Endothelial cell of umbilical vein (primary cell): ENCODE measurements around the gene TRAPPC8. TPM values are rescaled to one million over a fixed set of nuclear protein-coding genes. Genes with fewer than 3 reads are reported as not detected.

Experiments
- BruUV-seq: library from RNA; stranded (reverse); fragments of 400-500 nt; replicated peaks from 2 replicates; lab custom pipeline; 2021; lab: Mats Ljungman, UMichigan
- CTCF ChIA-PET: fragments of 300-600, 350-600 bp; sonication (Branson Sonifier 250); formaldehyde crosslinking; loops from one replicate; lab custom pipeline; 2021; ENCODE audit warnings: antibody characterized with exemption, inconsistent platforms; lab: Charles Lee
- POLR2A ChIA-PET: fragments of 300-600, 350-600 bp; sonication (Branson Sonifier 250); formaldehyde crosslinking; loops from one replicate; lab custom pipeline; 2021; ENCODE audit warnings: antibody characterized with exemption, inconsistent platforms; lab: Charles Lee
- DNase-seq: peaks from one replicate; pipeline ENCODE4 v3.0.0-alpha.2; 2011; ENCODE audit warnings: low read depth, low spot score
- FAIRE-seq: peaks from 2 replicates; lab custom pipeline; 2011; peaks lifted over from hg19 to GRCh38; lab: Jason Lieb, UNC
- H2AFZ ChIP-seq: 2 replicates; pipeline ENCODE4 v1.6.0; 2012; ENCODE audit warnings: low read depth, low read length, control low read depth, inconsistent platforms
- H3K27ac ChIP-seq: 2 replicates; pipeline ENCODE4 v1.5.1; 2011; ENCODE audit warnings: low read depth, mild to moderate bottlenecking, control low read depth, low read length, moderate library complexity; ENCODE audit not compliant: insufficient read depth
- H3K27me3 ChIP-seq, 2 experiments: 2 replicates each; pipeline versions ENCODE4 v1.6.0 to v1.6.1; 2011; ENCODE audit warnings: low read length in 2 of 2, mixed read lengths in 1 of 2; ENCODE audit not compliant: control insufficient read depth in 2 of 2, insufficient read depth in 2 of 2
- H3K36me3 ChIP-seq, 2 experiments: 2 replicates in 1 of 2; 3 replicates in 1 of 2; pipeline ENCODE4 v1.5.1; 2011; ENCODE audit warnings: low read length in 2 of 2, mild to moderate bottlenecking in 1 of 2, moderate library complexity in 1 of 2; ENCODE audit not compliant: control insufficient read depth in 2 of 2, insufficient read depth in 2 of 2; ENCODE audit errors: extremely low read depth in 1 of 2
- H3K4me1 ChIP-seq: 3 replicates; pipeline ENCODE4 v1.5.1; 2011; ENCODE audit warnings: mild to moderate bottlenecking, low read length; ENCODE audit not compliant: control insufficient read depth, insufficient read depth; ENCODE audit errors: extremely low read depth
- H3K4me2 ChIP-seq: 2 replicates; pipeline ENCODE4 v1.6.1; 2011; ENCODE audit warnings: low read length, control low read depth, mixed read lengths; ENCODE audit not compliant: insufficient read depth
- H3K4me3 ChIP-seq, 3 experiments: fragments of 200-600 bp in 1 of 3; sonication (generic), shearing (Covaris generic) in 1 of 3; replicated peaks in 1 of 3; 2 replicates each; pipeline ENCODE4 v1.5.1; 2011 to 2016; ENCODE audit warnings: control low read depth in 3 of 3, low read length in 3 of 3, mild to moderate bottlenecking in 2 of 3, inconsistent platforms in 1 of 3, low read depth in 1 of 3, moderate library complexity in 1 of 3; ENCODE audit not compliant: insufficient read depth in 1 of 3
- H3K79me2 ChIP-seq: 2 replicates; pipeline ENCODE4 v1.6.0; 2012; ENCODE audit warnings: low read length, inconsistent platforms; ENCODE audit not compliant: control insufficient read depth, insufficient read depth
- H3K9ac ChIP-seq: replicated peaks from 2 replicates; pipeline ENCODE3; 2011; ENCODE audit warnings: low read length, control low read depth; ENCODE audit not compliant: insufficient read depth; ENCODE audit errors: extremely low read depth
- H3K9me1 ChIP-seq: replicated peaks from 3 replicates; pipeline ENCODE4 v1.6.0; 2011; ENCODE audit warnings: mild to moderate bottlenecking, low read length; ENCODE audit not compliant: control insufficient read depth, insufficient read depth; ENCODE audit errors: extremely low read depth
- H3K9me3 ChIP-seq: replicated peaks from 2 replicates; pipeline ENCODE4 v1.5.1; 2012; ENCODE audit warnings: low read length, inconsistent platforms; ENCODE audit not compliant: control insufficient read depth, insufficient read depth
- H4K20me1 ChIP-seq: replicated peaks from 2 replicates; pipeline ENCODE3; 2011; ENCODE audit warnings: mild to moderate bottlenecking, low read length; ENCODE audit not compliant: control insufficient read depth, insufficient read depth; ENCODE audit errors: extremely low read depth
- FOS ChIP-seq: IDR thresholded peaks from 2 replicates; pipeline ENCODE4 v1.6.1; 2011; ENCODE audit warnings: mild to moderate bottlenecking, low read length, moderate library complexity, borderline replicate concordance; ENCODE audit not compliant: insufficient read depth
- GATA2 ChIP-seq: IDR thresholded peaks from 2 replicates; pipeline ENCODE4 v1.7.0; 2011; ENCODE audit warnings: low read depth, mild to moderate bottlenecking, moderate library complexity, mixed read lengths, low read length; ENCODE audit not compliant: insufficient read length, insufficient read depth
- JUN ChIP-seq: IDR thresholded peaks from 2 replicates; pipeline ENCODE4 v1.6.1; 2011; ENCODE audit warnings: borderline replicate concordance, low read depth; ENCODE audit not compliant: insufficient read length, insufficient read depth
- MYC ChIP-seq: IDR thresholded peaks from one replicate; pipeline ENCODE4 v1.6.1; 2011; ENCODE audit warnings: mild to moderate bottlenecking, low read depth, low read length
- POLR2A ChIP-seq: IDR thresholded peaks from 2 replicates; pipeline ENCODE4 v1.6.1; 2012; ENCODE audit warnings: low read depth, mild to moderate bottlenecking, control low read depth, low read length
- POLR2AphosphoS5 ChIP-seq: IDR thresholded peaks from 2 replicates; pipeline ENCODE4 v1.6.1; 2012; ENCODE audit warnings: low read depth, mild to moderate bottlenecking, control low read depth, low read length, moderate library complexity; ENCODE audit not compliant: insufficient read depth
- dilution Hi-C: fragments of 300-500 bp; cut with MboI; formaldehyde crosslinking; loops from one replicate; pipeline ENCODE4 v1.15.0; 2019; ENCODE audit warnings: low sequenced_read_pairs; ENCODE audit not compliant: extremely low pct_ligation_motif_present
- intact Hi-C: fragments of 100-400 bp; cut with micrococcal nuclease; formaldehyde crosslinking; loops from one replicate; pipeline ENCODE4 v1.10.0; 2022
- polyA plus RNA-seq, 4 experiments: library from polyadenylated mRNA; depleted of rRNA in 3 of 4; stranded (reverse) in 3 of 4; unstranded in 1 of 4; fragments of >200 nt; gene quantifications; 2 replicates each; pipeline versions ENCODE4 v1.2.1 to v1.2.3, GENCODE V29; 2011 to 2012; ENCODE audit warnings: missing spikeins in 1 of 4
- total RNA-seq: library from RNA; stranded (reverse); gene quantifications from 2 replicates; pipeline ENCODE4 v1.2.3, GENCODE V29; 2021
- TF ChIP-seq, protein P1 (sequence below): IDR thresholded peaks from 2 replicates; pipeline ENCODE4 v1.6.1; 2011; ENCODE audit not compliant: insufficient read depth, insufficient read length
- TF ChIP-seq, protein P2 (sequence below), 2 donors: IDR thresholded peaks; 1 replicate in 1 of 2; 2 replicates in 1 of 2; pipeline ENCODE4 v1.5.1; 2011; ENCODE audit warnings: low read length in 2 of 2, mild to moderate bottlenecking in 2 of 2, moderate library complexity in 2 of 2, control low read depth in 1 of 2, inconsistent platforms in 1 of 2, low read depth in 1 of 2; ENCODE audit not compliant: insufficient read depth in 1 of 2; ENCODE audit errors: extremely low read depth in 1 of 2

Gene TRAPPC8
- total and polyA plus RNA-seq, 2 donors (not counting 3 experiments of a cell fraction or from before 2014, with no cell fraction given), result 25.0 to 30.1 TPM

DNA sequence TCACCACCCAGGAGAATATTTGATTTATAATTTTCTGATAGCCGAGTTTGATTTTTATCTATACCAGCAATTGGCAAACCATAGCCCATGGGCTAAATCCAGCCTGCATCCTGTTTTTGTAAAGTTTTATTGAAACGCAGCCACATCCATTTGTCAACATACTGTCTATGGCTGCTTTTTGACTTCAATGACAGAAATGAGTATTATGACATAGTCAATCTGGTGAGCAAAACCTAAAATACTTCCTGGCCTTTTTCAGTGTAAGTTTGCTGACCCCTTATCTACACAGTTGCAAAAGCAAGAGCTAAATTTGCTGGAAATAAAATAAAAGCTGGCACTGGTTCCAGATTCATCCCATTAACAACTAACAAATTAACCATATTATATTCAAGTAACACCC is 102.4 kb downstream of the TRAPPC8 start:
- FAIRE-seq, result no peak
- no peak overlapping the region for H3K9ac ChIP-seq
- no peaks in the 10 kb centered on the region for H3K4me1 ChIP-seq
- no peak overlapping the region for H2AFZ ChIP-seq
- H3K4me2 ChIP-seq, result no peak overlapping the region
- TF ChIP-seq GATA2, result no peak
- H3K27ac ChIP-seq, result no peak overlapping the region
- no peaks in the 10 kb centered on the region for H3K9me1 ChIP-seq
- BruUV-seq, result no TSS peak
- no peaks in the 10 kb centered on the region for H3K9me3 ChIP-seq
- H3K36me3 ChIP-seq, result peaks cover 9 to 10% of the 10 kb centered on the region in 2 experiments
- dilution Hi-C loops (no loop called here), intact Hi-C loops (no loop called here)
- H3K4me3 ChIP-seq, result no peak overlapping the region
- no peaks in the 10 kb centered on the region for H3K79me2 ChIP-seq
- peak; percentile 7 for DNase-seq
- CTCF ChIA-PET, result no interaction called here
- H4K20me1 ChIP-seq, result no peaks in the 10 kb centered on the region
- H3K27me3 ChIP-seq, result no peaks in the 10 kb centered on the region
- POLR2A ChIA-PET, result no interaction called here

DNA sequence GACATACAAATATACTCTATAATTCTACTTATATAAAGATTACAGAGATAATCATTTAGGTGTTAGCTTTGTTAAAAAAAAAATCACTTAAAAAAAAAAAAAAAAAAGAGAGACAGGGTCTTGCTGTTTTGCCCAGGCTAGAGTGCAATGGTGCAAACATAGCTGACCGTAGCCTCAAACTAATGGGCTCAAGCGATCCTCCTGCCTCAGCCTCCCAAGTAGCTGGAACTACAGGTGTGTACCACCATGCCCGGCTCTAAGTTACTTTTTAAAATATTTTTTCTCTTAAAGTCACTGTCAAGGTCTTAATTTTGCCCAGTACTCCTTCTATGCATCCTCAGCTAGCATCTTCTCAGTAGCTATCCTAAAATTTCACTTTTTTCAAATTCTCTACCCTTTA is 105.0 kb downstream of the TRAPPC8 start:
- Histone ChIP-seq H3K9me1 (no peaks in the 10 kb centered on the region), H2AFZ (no peak overlapping the region), H3K4me3 (no peak overlapping the region), H3K4me2 (no peak overlapping the region), H3K36me3 (peaks cover 9 to 12% of the 10 kb centered on the region in 2 experiments), H3K79me2 (no peaks in the 10 kb centered on the region), H3K9ac (no peak overlapping the region), H3K27me3 (no peaks in the 10 kb centered on the region), H3K4me1 (no peaks in the 10 kb centered on the region), H3K27ac (no peak overlapping the region), H3K9me3 (no peaks in the 10 kb centered on the region), H4K20me1 (no peaks in the 10 kb centered on the region)
- dilution Hi-C loops, result no loop called here
- intact Hi-C loops, result no loop called here
- no peak for DNase-seq
- no TSS peak for BruUV-seq
- CTCF ChIA-PET, result interaction anchor here (0.6 to 1.6 kb wide), 2 partner anchors 139 to 217 kb away, joined by 3 read pairs; no protein-coding TSS in a partner anchor
- TF ChIP-seq, protein P1, sequence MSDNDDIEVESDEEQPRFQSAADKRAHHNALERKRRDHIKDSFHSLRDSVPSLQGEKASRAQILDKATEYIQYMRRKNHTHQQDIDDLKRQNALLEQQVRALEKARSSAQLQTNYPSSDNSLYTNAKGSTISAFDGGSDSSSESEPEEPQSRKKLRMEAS, result no peak
- TF ChIP-seq GATA2 (no peak), POLR2AphosphoS5 (no peak), MYC (no peak), FOS (no peak), POLR2A (no peak), JUN (no peak)
- TF ChIP-seq, protein P2, sequence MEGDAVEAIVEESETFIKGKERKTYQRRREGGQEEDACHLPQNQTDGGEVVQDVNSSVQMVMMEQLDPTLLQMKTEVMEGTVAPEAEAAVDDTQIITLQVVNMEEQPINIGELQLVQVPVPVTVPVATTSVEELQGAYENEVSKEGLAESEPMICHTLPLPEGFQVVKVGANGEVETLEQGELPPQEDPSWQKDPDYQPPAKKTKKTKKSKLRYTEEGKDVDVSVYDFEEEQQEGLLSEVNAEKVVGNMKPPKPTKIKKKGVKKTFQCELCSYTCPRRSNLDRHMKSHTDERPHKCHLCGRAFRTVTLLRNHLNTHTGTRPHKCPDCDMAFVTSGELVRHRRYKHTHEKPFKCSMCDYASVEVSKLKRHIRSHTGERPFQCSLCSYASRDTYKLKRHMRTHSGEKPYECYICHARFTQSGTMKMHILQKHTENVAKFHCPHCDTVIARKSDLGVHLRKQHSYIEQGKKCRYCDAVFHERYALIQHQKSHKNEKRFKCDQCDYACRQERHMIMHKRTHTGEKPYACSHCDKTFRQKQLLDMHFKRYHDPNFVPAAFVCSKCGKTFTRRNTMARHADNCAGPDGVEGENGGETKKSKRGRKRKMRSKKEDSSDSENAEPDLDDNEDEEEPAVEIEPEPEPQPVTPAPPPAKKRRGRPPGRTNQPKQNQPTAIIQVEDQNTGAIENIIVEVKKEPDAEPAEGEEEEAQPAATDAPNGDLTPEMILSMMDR (IDR thresholded peaks at IDR 0.05; ENCODE audit: extremely low read depth in 1 of 2, insufficient read depth in 1 of 2, low read depth in 1 of 2, low read length in 2 of 2), result no peak
- POLR2A ChIA-PET, result no interaction called here
- FAIRE-seq, result no peak
